HepG2 (cell line): ENCODE measurements around the gene SEMA3E. TPM values are rescaled to one million over a fixed set of nuclear protein-coding genes. Genes with fewer than 3 reads are reported as not detected.

Experiments used
- ATAC-seq: fragments of 200-7000 bp; cut with Tn5 transposase; 3 replicates; pipeline ENCODE4 v1.9.1; 2020; ENCODE audit warnings: mild to moderate bottlenecking, moderate library complexity
- BruUV-seq: library from RNA; stranded (reverse); fragments of 400-500 nt; replicated peaks from 2 replicates; lab custom pipeline; 2021; lab: Mats Ljungman, UMichigan
- CTCF ChIA-PET: fragments of 300-600 bp; formaldehyde crosslinking; extraction: SDS; loops from one replicate; lab custom pipeline; 2021; ENCODE audit warnings: low total read pairs, inconsistent platforms, low intra/inter-chr PET ratio; lab: Yijun Ruan, JAX
- POLR2A ChIA-PET: fragments of 350-600 bp; sonication (Branson Sonifier 250); formaldehyde crosslinking; loops from one replicate; lab custom pipeline; 2020; ENCODE audit warnings: antibody characterized with exemption, inconsistent platforms; lab: Yijun Ruan, JAX
- DNase-seq: peaks from one replicate; pipeline ENCODE4 v3.0.0-alpha.2; 2015; ENCODE audit warnings: low spot score
- FAIRE-seq: peaks from 3 replicates; lab custom pipeline; 2011; peaks lifted over from hg19 to GRCh38; lab: Jason Lieb, UNC
- H2AFZ ChIP-seq: one replicate; pipeline ENCODE4 v1.6.1; 2011; ENCODE audit warnings: low read length, inconsistent platforms
- H3K27ac ChIP-seq: fragments of 300-600 bp; 3 replicates; pipeline ENCODE4 v1.8.0; 2011; ENCODE audit warnings: mixed run types, mild to moderate bottlenecking, mixed read lengths, low read length, inconsistent platforms; ENCODE audit not compliant: insufficient read depth; ENCODE audit errors: extremely low read length
- H3K27me3 ChIP-seq, 2 experiments: fragments of 200-600 bp in 1 of 2; 2 replicates in 1 of 2; 3 replicates in 1 of 2; pipeline versions ENCODE4 v1.6.0 to v1.8.0; 2011; ENCODE audit warnings: low read length in 2 of 2, mild to moderate bottlenecking in 2 of 2, moderate library complexity in 2 of 2, inconsistent platforms in 1 of 2; ENCODE audit not compliant: insufficient read depth in 2 of 2, control insufficient read depth in 1 of 2
- H3K36me3 ChIP-seq, 2 experiments: fragments of 200-600 bp in 1 of 2; replicated peaks in 1 of 2; 2 replicates in 1 of 2; 3 replicates in 1 of 2; pipeline versions ENCODE4 v1.5.1 to v1.8.0; 2011; ENCODE audit warnings: low read length in 2 of 2, inconsistent platforms in 1 of 2; ENCODE audit not compliant: insufficient read depth in 2 of 2, control insufficient read depth in 1 of 2
- H3K4me1 ChIP-seq: 2 replicates; pipeline ENCODE4 v1.5.1; 2012; ENCODE audit warnings: low read length, inconsistent platforms; ENCODE audit not compliant: insufficient read depth
- H3K4me2 ChIP-seq: 2 replicates; pipeline ENCODE4 v1.6.0; 2011; ENCODE audit warnings: low read depth, low read length, inconsistent platforms
- H3K4me3 ChIP-seq, 3 experiments: fragments of 200-600 bp in 1 of 3; sonication (generic), shearing (Covaris generic) in 1 of 3; replicated peaks in 1 of 3; 2 replicates each; pipeline ENCODE4 v1.5.1; 2011 to 2016; ENCODE audit warnings: low read length in 3 of 3, inconsistent platforms in 2 of 3, low read depth in 2 of 3, mild to moderate bottlenecking in 2 of 3, control low read depth in 1 of 3, mixed read lengths in 1 of 3; ENCODE audit not compliant: insufficient read depth in 1 of 3
- H3K79me2 ChIP-seq: one replicate; pipeline ENCODE4 v1.6.1; 2011; ENCODE audit warnings: low read length, inconsistent platforms; ENCODE audit not compliant: insufficient read depth
- H3K9ac ChIP-seq: 2 replicates; pipeline ENCODE4 v1.6.0; 2011; ENCODE audit warnings: mild to moderate bottlenecking, low read depth, low read length, inconsistent platforms; ENCODE audit not compliant: insufficient read depth
- H3K9me3 ChIP-seq: 2 replicates; pipeline ENCODE4 v1.5.1; 2012; ENCODE audit warnings: mild to moderate bottlenecking, low read length
- H4K20me1 ChIP-seq: 2 replicates; pipeline ENCODE4 v1.6.0; 2011; ENCODE audit warnings: inconsistent platforms, mild to moderate bottlenecking, low read length, moderate library complexity; ENCODE audit not compliant: insufficient read depth
- ASH2L ChIP-seq: fragments of 300-600, 200-600 bp; sonication (generic); IDR thresholded peaks from 2 replicates; pipeline ENCODE4 v1.7.0; 2017; ENCODE audit warnings: low read depth, mild to moderate bottlenecking, moderate library complexity, mixed read lengths, low read length; ENCODE audit not compliant: insufficient read length
- CENPT ChIP-seq: sonication (generic); formaldehyde crosslinking; IDR thresholded peaks from 2 replicates; pipeline ENCODE4 v1.8.0; 2022; ENCODE audit warnings: low read depth, mild to moderate bottlenecking, moderate library complexity, missing genetic modification reagents
- DPF2 ChIP-seq: sonication (generic); formaldehyde crosslinking; IDR thresholded peaks from 2 replicates; pipeline ENCODE4 v1.4.0; 2020; ENCODE audit warnings: mild to moderate bottlenecking, low read depth, missing genetic modification reagents, borderline replicate concordance
- DR1 ChIP-seq: sonication (generic); formaldehyde crosslinking; IDR thresholded peaks from 2 replicates; pipeline ENCODE4 v1.8.0; 2021; ENCODE audit warnings: mild to moderate bottlenecking, missing genetic modification reagents, inconsistent platforms
- ELK4 ChIP-seq: sonication (generic); formaldehyde crosslinking; IDR thresholded peaks from 2 replicates; pipeline ENCODE4 v1.9.0; 2021; ENCODE audit warnings: missing genetic modification reagents, borderline replicate concordance
- HNRNPH1 ChIP-seq: fragments of 200-400 bp; formaldehyde crosslinking; optimal IDR thresholded peaks from 2 replicates; pipeline ENCODE3; 2017; ENCODE audit warnings: mild to moderate bottlenecking, low read depth, low read length
- ISX ChIP-seq: sonication (generic); formaldehyde crosslinking; conservative IDR thresholded peaks from 2 replicates; pipeline ENCODE4 v1.5.0; 2020; ENCODE audit warnings: missing genetic modification reagents
- MAFK ChIP-seq, 2 experiments: IDR thresholded peaks in 1 of 2; conservative IDR thresholded peaks in 1 of 2; 2 replicates each; pipeline ENCODE4 v1.6.1; 2011; ENCODE audit warnings: improper control_type of control experiment in 2 of 2, low read length in 2 of 2
- MXD3 ChIP-seq: IDR thresholded peaks from 2 replicates; pipeline ENCODE4 v1.6.1; 2016; ENCODE audit warnings: mild to moderate bottlenecking, missing biosample characterization, missing genetic modification reagents
- MZF1 ChIP-seq: sonication (generic); formaldehyde crosslinking; IDR thresholded peaks from 2 replicates; pipeline ENCODE4 v1.8.1; 2023; ENCODE audit warnings: mild to moderate bottlenecking, missing genetic modification reagents, borderline replicate concordance
- TRIM24 ChIP-seq: sonication (generic); formaldehyde crosslinking; IDR thresholded peaks from 2 replicates; pipeline ENCODE4 v1.8.0; 2022; ENCODE audit warnings: mild to moderate bottlenecking, missing genetic modification reagents
- ZBTB10 ChIP-seq: sonication (generic); formaldehyde crosslinking; IDR thresholded peaks from 2 replicates; pipeline ENCODE4 v1.4.0; 2020; ENCODE audit warnings: missing genetic modification reagents, borderline replicate concordance
- ZNF503 ChIP-seq: sonication (generic); formaldehyde crosslinking; IDR thresholded peaks from 2 replicates; pipeline ENCODE4 v1.4.0; 2020; ENCODE audit warnings: missing genetic modification reagents
- ZNF577 ChIP-seq: sonication (generic); formaldehyde crosslinking; IDR thresholded peaks from 2 replicates; pipeline ENCODE4 v1.4.0; 2020; ENCODE audit warnings: mild to moderate bottlenecking, low read depth, missing genetic modification reagents, borderline replicate concordance
- ZNF619 ChIP-seq: sonication (generic); formaldehyde crosslinking; IDR thresholded peaks from 2 replicates; pipeline ENCODE4 v1.4.0; 2020; ENCODE audit warnings: mild to moderate bottlenecking, missing genetic modification reagents
- WGBS: methylation state at CpG from one replicate; pipeline ENCODE4 v1.1.6; 2017; ENCODE audit warnings: low lambda C conversion rate; 5-methylcytosine and 5-hydroxymethylcytosine counted together
- in situ Hi-C: cut with HindIII; loops from 2 replicates; pipeline ENCODE4 v1.10.0; 2017; ENCODE audit warnings: low pct_unique_long_range_greater_than_20kb; ENCODE audit not compliant: extremely low pct_ligation_motif_present
- intact Hi-C: fragments of 100-400 bp; cut with micrococcal nuclease; formaldehyde crosslinking; loops from one replicate; pipeline ENCODE4 v1.10.0; 2022; ENCODE audit not compliant: unreplicated experiment
- polyA plus RNA-seq, 8 experiments: library from polyadenylated mRNA; depleted of rRNA in 3 of 8; stranded (reverse) in 7 of 8; unstranded in 1 of 8; fragments of >200 nt; fragmentation: Illumina TruSeq in 4 of 8; extraction: Trizol in 4 of 8; gene quantifications; 2 replicates each; pipeline versions ENCODE4 v1.2.1 to v1.2.3, GENCODE V29; 2011 to 2016; ENCODE audit warnings: low read depth in 4 of 8, missing spikeins in 1 of 8, mixed read lengths in 1 of 8; ENCODE audit not compliant: insufficient read depth in 1 of 8
- total RNA-seq, 5 experiments: library from RNA; depleted of rRNA; stranded (reverse); fragments of >200 nt; fragmentation: Illumina TruSeq; extraction: Trizol; gene quantifications; 2 replicates each; pipeline ENCODE4 v1.2.3, GENCODE V29; 2016; ENCODE audit warnings: low read depth in 1 of 5

The SEMA3E gene
- total and polyA plus RNA-seq, 2 of the 13 experiments (the other 11 are each of a cell fraction or from before 2014, with no cell fraction given), result not detected

- CTCF ChIA-PET, result no interaction called here
- intact Hi-C loops, result no loop called here
- no peak overlapping the region for H3K9ac ChIP-seq
- TF ChIP-seq ASH2L (no peak), ZBTB10 (CRISPR knock-in tag) (no peak), MAFK (conservative IDR thresholded peaks at IDR 0.05 in 1 of 2, IDR thresholded peaks at IDR 0.05 in 1 of 2; ENCODE audit: low read length in 2 of 2) (no peak), ZNF619 (CRISPR knock-in tag) (no peak), ISX (CRISPR knock-in tag) (no peak), ELK4 (CRISPR knock-in tag) (no peak), MZF1 (CRISPR knock-in tag) (no peak), HNRNPH1 (no peak), CENPT (CRISPR knock-in tag) (no peak), ZNF503 (CRISPR knock-in tag) (no peak), DPF2 (no peak), DR1 (no peak), ZNF577 (CRISPR knock-in tag) (no peak), MXD3 (CRISPR knock-in tag) (no peak), TRIM24 (CRISPR knock-in tag) (no peak)
- TF ChIP-seq, all 625 proteins: peak for 0
- FAIRE-seq, result no peak
- Histone ChIP-seq H2AFZ (no peak overlapping the region), H3K4me3 (no peak overlapping the region), H3K79me2 (no peaks in the 10 kb centered on the region), H3K27ac (no peak overlapping the region), H3K4me2 (no peak overlapping the region), H3K36me3 (no peaks in the 10 kb centered on the region), H3K27me3 (no peaks in the 10 kb centered on the region), H4K20me1 (no peaks in the 10 kb centered on the region), H3K4me1 (no peaks in the 10 kb centered on the region), H3K9me3 (no peaks in the 10 kb centered on the region)
- no peak for DNase-seq
- no peak for ATAC-seq
- in situ Hi-C loops, result no loop called here
- POLR2A ChIA-PET, result no interaction called here
- no TSS peak for BruUV-seq
- WGBS, result 5% methylated on average over 2 of the region's 2 CpGs
Observed at GRCh38 chr7:83452256-83452655, 196.7 kb downstream of the SEMA3E start.
